ENCODE data around the gene IRS1. TPM values are rescaled to one million over a fixed set of nuclear protein-coding genes. Genes with fewer than 3 reads are reported as not detected.

The IRS1 gene
- polyA plus RNA-seq, 3 donors = 12.6 to 14.3 (median 13.8) TPM

DNA sequence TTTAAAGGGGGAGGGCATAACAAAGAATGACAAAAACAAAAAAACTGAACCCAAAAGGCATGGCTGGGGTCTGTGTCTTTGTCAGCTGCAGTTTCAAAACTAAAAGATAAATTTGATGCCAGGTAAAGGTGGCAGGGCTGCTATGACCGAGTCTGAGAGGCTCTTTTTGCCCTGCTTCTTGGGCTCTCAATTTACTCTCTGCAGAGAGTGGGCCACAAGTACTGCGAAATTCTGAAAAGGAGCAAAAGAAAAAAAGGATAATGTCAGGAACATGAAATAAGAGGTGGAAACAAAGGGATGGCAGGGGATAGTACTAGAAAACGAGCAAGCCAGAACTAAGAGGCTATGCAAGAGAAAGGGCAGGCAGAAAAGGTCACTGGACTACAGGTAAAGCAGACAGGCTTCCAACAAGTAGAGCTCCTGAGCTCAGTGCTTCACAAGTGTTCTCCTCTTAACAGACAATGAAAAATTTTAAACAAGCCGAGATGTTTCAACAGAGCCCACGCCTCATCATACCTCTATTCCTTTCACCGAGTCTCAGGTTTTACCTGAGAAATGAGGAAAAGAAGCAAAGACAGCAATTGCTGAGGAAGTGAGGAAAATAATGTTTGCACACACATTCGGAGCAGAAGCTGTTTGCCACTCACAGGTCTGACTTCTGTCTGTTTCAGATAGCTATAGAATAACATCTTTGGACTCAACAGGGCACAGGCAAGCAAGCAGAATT is 7.3 kb downstream of the IRS1 start:
- DNase-seq = no peak

DNA sequence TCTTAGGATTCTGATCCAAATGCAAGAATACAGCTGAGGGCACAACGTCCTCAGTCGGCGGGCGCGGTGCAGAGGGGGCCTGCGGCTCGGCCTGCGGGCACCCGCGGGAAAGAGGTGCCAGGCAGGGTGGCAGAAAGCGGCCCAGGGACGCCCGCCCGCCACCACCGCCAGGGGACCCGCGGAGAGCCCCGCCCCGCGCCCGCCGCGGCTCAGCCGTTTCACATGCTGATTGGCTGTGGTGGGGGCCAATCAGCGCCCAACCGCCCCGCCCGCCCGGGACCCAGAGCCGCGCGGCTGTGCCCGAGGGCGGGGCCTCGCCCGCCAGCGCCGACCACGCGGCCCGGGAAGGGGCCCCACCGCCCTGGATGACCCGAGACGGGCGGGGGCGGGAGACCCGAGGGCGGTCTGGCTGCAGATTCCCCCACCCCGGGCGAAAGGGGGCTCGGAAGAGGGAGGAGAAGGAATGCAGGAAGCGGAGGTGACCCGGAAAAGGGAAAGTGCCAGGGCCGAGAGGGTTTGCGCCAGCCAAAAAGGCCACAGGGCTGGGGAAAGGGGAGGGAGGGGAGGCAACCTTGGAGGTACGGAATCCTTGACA is 8.0 kb downstream of the IRS1 start:
- peak; percentile 91 for DNase-seq

DNA sequence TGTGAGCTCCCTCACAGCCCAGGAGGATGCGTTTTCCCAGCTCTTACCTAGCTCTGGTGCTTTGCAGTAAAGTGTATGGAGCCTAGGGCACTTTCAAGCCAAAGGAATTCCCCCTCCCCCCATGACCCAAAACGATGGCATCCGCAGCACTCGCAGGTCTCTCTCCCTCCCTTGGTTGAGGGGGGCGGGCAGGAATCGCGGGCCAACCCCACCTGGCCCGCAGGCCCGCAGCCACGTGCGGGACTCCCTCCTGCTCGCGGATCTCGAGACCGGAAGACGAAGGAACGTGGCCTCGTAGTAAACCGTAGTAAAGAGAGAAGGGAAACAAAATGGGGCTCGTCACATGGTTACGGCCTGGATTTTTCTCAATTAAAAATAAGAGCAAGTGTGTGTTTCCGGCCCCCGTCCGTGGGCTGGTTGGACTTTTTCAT is 8.5 kb downstream of the IRS1 start:
- peak; percentile 73 for DNase-seq

DNA sequence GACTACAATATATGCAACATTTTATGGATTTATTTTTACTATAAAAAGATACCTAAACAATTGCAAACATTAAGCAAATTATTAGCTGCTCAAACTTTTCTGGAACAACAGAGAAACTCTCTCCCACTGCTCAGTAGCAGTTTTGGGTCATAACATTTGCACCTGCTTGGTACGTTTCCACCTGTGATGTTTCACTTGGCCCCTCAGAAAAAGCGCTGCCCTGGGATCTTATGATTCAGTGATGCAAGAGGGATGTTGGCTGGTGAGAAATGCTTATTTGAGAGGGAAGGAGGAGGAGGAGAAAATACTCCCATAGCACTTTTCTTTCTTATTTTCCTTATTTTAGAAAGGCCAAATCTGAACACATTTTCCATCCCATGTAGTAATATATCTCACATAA is 9.2 kb downstream of the IRS1 start:
- DNase-seq = no peak

DNA sequence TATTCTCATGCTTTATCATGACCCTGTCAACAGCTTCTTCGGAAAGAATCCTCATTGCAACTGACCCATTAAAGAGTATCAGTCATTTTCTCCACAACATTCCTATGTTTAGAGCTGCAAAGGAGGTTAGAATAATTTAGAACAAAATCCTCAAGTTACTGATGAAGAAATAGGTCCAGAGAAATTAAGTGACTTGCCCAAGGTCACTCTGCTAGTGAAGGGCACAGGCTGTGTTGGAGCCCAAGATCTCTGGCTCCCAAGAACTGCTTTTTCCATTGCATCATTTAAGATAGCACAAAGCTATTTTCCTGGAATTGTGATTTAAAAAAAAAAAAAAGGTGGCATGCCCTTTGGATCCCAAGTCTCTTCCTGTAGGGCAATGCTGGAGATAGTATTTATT is 9.6 kb downstream of the IRS1 start:
- DNase-seq = no peak

DNA sequence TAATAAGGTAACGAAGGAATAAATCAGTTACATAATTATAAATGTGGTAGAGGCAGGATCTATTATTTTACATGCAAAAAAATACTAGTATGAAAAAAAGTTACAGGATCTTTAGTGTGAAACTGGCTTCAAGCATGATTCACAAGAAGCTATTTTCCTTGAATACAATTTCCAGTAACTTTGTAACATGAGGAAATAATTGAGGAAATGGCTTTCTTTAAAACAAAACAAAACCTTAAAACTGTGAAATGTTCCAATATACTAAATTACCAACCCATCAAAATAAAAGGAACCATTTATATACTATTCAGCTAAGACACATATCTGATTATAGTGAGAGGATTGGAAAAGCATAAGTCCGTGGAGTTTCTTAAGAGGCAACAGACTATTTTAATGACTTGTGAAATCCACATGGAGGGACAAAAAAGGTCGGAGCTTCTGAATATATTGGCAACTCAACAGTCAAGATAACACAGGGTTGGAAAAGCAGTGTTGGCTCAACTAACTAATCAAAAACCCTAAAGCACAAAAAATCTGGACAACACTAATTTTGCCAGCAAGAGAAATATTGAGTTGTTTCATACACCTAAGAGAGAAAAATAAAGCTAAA is 10.6 kb downstream of the IRS1 start:
- no peak for DNase-seq

DNA sequence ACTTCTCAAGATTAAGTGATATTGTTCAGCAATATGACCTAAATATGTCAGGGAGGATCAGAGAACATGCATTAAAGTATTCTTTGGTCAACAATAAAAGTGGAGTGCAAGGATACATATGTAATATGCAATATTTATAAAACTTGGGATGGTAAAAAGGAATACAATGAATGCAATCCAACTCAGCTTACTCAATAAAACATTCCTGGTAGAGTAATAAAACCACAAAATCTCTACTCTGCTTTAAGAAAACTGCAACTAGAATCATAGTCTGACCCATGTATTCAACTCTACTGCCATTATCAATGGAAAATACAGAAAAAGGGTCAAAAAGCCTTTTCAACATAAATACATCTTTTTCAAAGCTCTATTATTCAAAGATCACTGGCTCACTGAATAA is 11.6 kb downstream of the IRS1 start:
- DNase-seq = no peak

DNA sequence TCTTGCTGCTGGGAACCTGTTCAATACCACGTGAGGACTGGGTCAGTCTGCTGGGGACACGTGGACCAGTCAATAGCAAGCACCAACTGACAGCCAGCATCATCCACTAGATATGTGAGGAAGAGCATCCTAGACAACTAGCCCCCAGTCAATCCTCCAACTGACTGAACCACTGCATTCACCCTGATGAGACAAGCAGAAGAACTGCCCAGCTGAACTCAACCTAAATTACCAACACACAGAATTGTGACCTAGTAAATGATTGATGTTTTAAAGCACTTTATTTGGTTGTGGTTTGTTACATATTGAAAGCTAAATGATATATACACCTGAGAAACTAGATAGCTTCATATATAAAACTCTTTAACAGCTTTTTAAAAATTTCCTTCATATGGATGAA is 15.7 kb downstream of the IRS1 start:
- no peak for DNase-seq

DNA sequence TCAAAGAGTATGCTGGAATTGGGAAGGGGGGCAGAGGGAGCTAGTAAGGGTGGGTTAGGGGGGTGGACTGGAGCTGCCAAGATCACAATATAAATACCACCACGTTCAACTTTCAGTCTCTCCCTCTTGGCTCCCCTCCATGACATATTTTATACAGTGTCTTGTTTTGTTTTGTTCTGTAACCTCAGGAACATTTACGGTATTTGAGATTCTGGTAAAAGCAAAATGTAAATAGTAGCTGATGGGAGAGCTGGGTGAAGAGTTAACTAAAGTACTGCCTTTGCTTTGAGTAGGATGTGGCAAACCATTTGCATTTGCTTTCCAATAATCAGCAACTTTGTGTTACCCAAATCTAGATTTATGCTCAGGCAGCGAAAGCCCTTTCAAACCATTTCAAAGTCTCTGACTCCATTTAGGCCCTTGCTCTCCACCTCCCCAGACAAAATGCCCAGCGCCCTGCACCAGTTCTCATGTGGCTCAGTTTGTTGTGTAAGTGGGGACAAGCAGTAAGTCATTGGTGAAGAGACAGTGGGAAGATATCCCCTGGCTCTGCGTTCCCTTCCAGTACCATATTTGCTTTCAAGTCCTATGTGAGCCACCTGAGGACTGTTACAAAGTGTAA is 17.4 kb downstream of the IRS1 start:
- peak; percentile 74 for DNase-seq

DNA sequence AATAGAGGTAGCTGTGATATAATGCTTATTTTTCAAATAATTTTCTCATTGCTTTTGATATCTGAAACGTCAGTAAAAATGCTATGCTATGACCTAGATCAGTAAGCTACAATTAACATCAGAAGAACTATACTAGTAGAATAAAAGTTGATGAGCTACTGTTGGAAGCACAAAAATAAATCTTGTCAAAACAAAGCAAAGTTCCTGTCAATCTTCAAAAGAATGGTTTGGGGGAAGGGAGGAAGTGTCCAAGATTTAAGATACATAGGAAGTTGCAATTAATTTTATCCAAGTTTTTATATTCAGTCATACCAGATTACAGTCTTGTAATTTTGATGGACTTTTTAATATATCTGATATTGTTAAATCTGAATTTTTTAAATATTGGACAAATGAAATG is 19.2 kb downstream of the IRS1 start:
- no peak for DNase-seq

DNA sequence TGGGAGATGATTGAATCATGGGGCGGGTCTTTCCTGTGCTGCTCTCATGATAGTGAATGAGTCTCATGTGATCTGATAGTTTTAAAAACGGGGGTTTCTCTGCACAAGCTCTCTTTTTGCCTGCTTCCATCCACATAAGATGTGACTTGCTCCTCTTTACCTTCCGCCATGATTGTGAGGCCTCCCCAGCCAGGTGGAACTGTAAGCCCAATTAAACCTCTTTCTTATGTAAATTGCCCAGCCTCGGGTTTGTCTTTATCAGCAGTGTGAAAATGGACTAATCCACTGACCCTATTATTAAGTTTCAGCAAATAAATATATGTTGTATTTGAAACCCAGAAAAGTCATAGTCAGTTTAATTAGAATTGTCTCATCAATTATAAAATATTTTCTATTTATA is 22.0 kb downstream of the IRS1 start:
- no peak for DNase-seq

DNA sequence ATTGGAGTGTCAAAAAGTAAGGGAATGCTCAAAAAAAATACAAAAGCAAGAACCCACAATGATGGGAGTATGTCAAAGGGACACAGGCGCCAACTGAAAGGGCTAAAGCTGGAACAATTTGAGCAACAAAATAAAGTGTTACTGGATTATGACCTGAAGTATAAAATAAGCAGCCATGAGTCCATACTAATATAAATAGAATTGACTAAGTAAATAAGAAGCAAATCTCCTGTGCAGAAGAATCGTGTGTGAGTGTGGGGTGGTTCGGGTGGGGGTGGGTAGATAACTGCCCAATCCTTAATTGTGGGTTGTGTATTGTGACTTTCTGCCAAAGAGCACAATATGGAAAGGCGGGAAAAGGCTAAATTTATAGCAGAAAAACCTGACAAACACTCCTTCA is 23.5 kb downstream of the IRS1 start:
- no peak for DNase-seq

DNA sequence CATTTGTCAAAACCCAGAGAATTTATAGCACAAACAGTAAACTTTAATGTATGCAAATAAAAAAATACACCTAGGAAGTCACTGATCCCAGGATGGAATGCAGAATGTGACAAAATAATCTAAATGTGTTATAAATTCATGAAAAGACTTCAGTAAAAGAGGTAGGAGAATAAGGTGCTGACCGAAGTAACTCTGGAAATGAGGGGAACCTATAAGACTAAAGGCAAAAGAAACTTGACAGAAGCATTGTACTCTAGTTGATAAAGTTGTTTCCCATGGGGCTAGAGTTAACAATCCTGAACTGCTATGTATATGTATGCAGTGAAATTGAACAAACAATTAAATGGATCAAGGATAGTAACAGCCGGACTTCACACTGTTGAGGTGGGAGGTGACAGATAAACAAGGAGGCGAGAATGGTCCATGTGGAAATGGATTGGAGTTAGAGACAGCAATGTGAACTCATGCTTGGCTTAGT is 24.5 kb downstream of the IRS1 start:
- DNase-seq = no peak

DNA sequence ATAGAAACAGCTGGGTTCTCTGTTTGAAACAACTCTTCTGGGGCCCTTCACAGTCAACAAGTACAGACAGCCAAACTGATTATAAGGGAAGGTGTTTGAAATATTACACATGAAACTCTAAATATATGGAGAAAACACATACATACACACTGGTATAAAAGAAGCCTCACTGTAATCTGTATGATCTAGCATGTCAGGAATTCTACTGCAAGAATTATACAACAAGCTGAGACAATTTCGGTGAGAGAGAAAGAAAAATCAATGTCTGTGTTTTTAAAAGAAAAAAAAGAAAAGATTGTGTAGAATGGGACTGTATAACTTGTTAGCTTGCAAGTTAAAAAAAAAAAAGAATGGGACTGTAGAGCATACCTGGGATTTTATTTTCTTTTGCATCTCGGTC is 26.3 kb downstream of the IRS1 start:
- no peak for DNase-seq

DNA sequence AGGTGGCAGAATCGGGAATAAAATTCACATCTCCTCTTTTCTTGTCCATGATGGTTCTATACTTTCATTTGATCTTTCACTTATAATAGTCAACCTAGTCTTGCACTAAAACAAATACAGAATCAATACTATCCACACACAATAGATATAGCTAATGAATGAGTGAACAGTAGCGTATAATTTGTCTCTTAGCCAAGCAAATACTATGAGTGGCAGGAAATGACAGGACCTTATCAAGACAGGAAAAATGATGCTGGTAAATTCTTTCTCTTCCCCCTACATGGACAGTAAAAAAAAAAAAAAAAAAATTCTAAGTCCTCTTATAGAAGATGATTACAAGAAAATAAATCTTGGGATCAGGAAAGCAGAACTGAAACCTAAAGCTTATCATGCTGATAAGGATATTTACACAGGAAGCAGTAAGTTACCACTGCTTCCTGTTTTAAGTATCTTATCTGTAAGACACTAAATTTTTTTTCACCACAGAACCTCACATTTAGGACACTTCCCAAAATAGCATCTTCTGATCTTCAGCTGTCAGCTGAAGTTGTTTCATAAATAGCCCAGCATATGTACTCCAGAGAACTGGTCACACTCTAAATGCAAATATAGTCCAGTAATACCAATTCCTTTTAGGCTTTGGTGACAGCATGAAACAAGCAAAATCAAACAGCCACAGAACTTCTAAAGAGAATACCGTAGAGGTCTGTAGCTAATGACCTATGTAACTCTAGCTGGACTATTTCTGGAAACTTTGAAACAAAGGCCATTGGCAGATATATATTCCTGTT is 27.0 kb downstream of the IRS1 start:
- peak; percentile 28 for DNase-seq

DNA sequence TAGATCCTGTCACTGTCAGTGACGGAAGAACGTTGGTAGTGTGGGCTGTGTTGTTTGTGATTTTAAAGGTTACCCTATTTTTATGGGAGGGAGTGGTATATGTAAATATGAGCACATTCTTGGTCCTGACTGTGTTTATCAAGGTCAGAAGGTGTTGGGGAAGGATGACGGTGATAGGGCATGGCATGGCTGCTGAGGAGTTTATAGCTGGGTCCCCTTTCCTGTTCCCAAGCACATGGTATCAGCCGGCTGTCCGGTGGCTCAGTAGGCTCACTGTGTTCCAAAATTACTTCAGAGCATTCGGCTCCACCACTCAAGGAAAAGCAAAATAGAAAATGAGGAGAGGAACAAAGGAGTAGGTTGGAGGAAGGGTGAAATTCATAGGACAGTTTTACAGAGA is 28.6 kb downstream of the IRS1 start:
- no peak for DNase-seq

DNA sequence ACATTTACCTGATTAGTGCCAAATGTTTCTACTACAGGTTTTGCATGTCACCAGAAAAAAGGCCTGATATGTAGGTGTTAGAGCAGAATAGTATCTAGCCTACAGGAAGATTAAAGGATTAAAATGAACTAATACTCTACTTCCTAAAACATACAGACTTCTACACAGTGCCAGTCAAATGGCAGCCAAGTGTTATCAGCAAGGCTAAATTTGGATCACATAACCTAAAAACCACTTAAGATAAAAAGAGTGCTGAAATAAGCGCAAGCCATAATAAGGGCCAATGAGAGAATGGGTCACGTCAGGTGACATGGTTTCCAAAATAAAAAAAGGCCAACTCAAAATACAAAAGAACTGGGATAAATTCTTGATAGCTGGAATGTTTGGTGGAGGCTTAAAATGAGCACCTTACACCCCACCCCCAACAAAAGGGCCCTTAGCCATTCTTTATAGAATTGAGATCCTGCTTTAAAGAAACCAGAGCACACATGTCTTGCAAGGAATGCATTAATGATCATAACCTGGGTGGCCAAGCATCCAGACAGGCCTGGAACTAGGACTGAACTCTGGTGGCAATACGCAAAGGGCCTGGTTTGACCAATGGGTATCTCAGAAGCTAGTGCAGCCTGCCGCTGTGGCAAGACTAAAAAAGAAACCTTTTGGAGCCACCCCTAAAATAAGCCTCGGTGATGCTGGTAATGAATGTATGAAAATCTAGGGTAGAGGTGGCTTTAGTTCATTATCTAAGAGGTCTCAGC is 32.4 kb downstream of the IRS1 start:
- no peak for DNase-seq

DNA sequence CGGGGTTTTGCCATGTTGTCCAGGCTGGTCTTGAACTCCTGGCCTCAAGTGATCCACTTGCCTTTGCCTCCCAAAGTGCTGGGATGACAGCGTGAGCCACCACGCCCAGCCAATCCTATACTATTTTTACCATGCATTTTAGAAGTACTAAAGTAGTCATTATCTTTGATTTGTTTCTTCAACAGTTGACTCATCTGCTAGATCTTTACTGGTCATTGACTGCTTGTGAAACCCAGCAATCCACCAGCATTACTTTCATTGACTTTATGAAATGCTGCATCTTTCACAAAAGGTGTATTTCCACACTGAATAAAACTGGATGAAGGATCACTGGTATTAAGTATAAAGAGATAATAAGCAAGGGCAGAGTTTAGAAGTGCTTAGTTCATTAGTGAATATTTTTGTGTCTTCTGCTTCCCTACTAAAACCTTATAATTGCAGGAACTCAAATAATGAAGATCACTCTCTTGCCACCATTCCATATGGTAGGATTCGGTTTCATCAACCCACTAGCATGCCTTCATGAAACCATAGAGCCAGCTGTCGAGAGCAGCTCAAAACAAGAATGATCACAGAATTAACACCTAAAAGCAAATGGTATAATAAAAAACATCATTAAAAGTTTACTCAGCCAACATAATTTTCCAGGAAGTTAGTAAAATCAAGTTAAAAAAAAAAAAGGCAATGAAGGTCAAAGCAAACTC is 33.1 kb downstream of the IRS1 start:
- no peak for DNase-seq

DNA sequence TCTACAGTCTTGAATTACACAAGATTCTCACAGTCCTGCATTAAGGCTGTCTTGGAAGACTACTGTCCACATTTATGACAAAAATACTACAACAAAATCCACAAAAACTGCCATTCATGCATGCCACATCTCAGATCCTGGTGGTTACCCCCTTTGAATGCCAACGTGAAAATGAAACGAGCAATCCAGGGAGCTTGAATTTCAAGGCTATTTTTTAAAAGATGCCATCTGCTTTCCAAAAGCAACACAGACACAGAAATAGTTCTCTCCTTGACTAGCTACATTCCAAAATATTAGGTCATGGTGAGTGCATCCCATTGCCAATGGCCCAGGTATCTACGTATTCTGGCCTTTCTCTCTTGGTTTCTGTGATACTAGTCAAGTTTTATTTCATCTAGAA is 36.3 kb downstream of the IRS1 start:
- DNase-seq = no peak

DNA sequence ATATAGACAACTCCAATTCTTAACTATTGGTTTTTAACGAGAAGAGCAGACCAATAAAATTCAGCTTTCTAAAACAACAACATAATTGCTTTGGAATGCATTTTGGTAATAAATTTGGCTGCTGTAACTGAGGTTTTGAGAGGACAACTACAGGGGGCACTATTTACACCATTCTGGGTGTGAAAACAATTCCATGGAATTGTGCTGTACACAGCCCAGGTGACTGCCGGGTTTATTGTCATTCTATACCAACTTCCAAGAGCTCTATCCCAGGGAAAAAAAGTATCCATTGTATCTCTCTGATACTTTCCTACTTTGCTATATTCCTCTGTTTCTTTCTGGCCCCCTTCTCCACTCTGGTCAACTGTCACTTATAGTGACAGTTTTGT is 38.4 kb downstream of the IRS1 start:
- DNase-seq = no peak

Data from renal pelvis (tissue), 4 donors.